HepG2 (cell line): ENCODE measurements around the gene SLC44A4. TPM values are rescaled to one million over a fixed set of nuclear protein-coding genes. Genes with fewer than 3 reads are reported as not detected.

Experiments
- AGO2 ChIP-seq: fragments of 200-400 bp; formaldehyde crosslinking; optimal IDR thresholded peaks from 2 replicates; pipeline ENCODE3; 2017; ENCODE audit warnings: mild to moderate bottlenecking, low read depth, low read length, moderate library complexity
- AKAP8 ChIP-seq: sonication (generic); formaldehyde crosslinking; IDR thresholded peaks from 2 replicates; pipeline ENCODE4 v1.5.1; 2020; ENCODE audit warnings: mild to moderate bottlenecking, missing genetic modification reagents
- GRHL1 ChIP-seq: sonication (generic); formaldehyde crosslinking; conservative IDR thresholded peaks from 2 replicates; pipeline ENCODE4 v1.8.0; 2022; ENCODE audit warnings: missing genetic modification reagents
- KAT7 ChIP-seq: IDR thresholded peaks from 2 replicates; pipeline ENCODE4 v1.6.1; 2018; ENCODE audit warnings: borderline replicate concordance, missing compliant biosample characterization
- KLF11 ChIP-seq: IDR thresholded peaks from 2 replicates; pipeline ENCODE4 v1.6.1; 2016; ENCODE audit warnings: missing compliant biosample characterization
- KLF6 ChIP-seq: IDR thresholded peaks from 2 replicates; pipeline ENCODE4 v1.8.0; 2016; ENCODE audit warnings: missing biosample characterization, missing genetic modification reagents
- MEF2D ChIP-seq: sonication (generic); formaldehyde crosslinking; IDR thresholded peaks from 2 replicates; pipeline ENCODE4 v1.5.1; 2020; ENCODE audit warnings: mild to moderate bottlenecking, missing genetic modification reagents
- MIER3 ChIP-seq: IDR thresholded peaks from 2 replicates; pipeline ENCODE4 v1.6.1; 2016; ENCODE audit warnings: missing compliant biosample characterization, borderline replicate concordance
- PRMT3 ChIP-seq: sonication (generic); formaldehyde crosslinking; IDR thresholded peaks from 2 replicates; pipeline ENCODE4 v1.8.1; 2022; ENCODE audit warnings: low read depth, mild to moderate bottlenecking, moderate library complexity, missing genetic modification reagents, borderline replicate concordance
- RNF2 ChIP-seq: fragments of 450-650 bp; conservative IDR thresholded peaks from 2 replicates; pipeline ENCODE4 v1.6.1; 2016; ENCODE audit warnings: low read depth
- SIN3A ChIP-seq: IDR thresholded peaks from 2 replicates; pipeline ENCODE4 v1.6.1; 2011; ENCODE audit warnings: low read depth, mild to moderate bottlenecking, control low read depth, low read length, borderline replicate concordance
- SIX4 ChIP-seq: sonication (generic); formaldehyde crosslinking; IDR thresholded peaks from 2 replicates; pipeline ENCODE4 v1.4.0; 2020; ENCODE audit warnings: missing genetic modification reagents
- STAG1 ChIP-seq: sonication (generic); formaldehyde crosslinking; IDR thresholded peaks from 2 replicates; pipeline ENCODE4 v1.4.0; 2020; ENCODE audit warnings: missing genetic modification reagents
- TRIM22 ChIP-seq: fragments of 450-650 bp; IDR thresholded peaks from 2 replicates; pipeline ENCODE4 v1.6.1; 2017
- ZNF280B ChIP-seq: sonication (generic); formaldehyde crosslinking; IDR thresholded peaks from 2 replicates; pipeline ENCODE4 v1.5.0; 2020; ENCODE audit warnings: missing genetic modification reagents, mild to moderate bottlenecking, borderline replicate concordance
- ZNF333 ChIP-seq: sonication (generic); formaldehyde crosslinking; IDR thresholded peaks from 2 replicates; pipeline ENCODE4 v1.4.0; 2020; ENCODE audit warnings: mild to moderate bottlenecking, missing genetic modification reagents, borderline replicate concordance
- ZNF530 ChIP-seq: sonication (generic); formaldehyde crosslinking; IDR thresholded peaks from 2 replicates; pipeline ENCODE4 v1.5.0; 2020; ENCODE audit warnings: low read depth, mild to moderate bottlenecking, missing genetic modification reagents
- ZNF546 ChIP-seq: sonication (generic); formaldehyde crosslinking; conservative IDR thresholded peaks from 2 replicates; pipeline ENCODE4 v1.8.1; 2023; ENCODE audit warnings: mild to moderate bottlenecking, missing genetic modification reagents
- ZNF790 ChIP-seq: sonication (generic); formaldehyde crosslinking; IDR thresholded peaks from 2 replicates; pipeline ENCODE4 v1.8.0; 2022; ENCODE audit warnings: missing genetic modification reagents, mild to moderate bottlenecking, borderline replicate concordance
- polyA plus RNA-seq, 8 experiments: library from polyadenylated mRNA; depleted of rRNA in 3 of 8; stranded (reverse) in 7 of 8; unstranded in 1 of 8; fragments of >200 nt; fragmentation: Illumina TruSeq in 4 of 8; extraction: Trizol in 4 of 8; gene quantifications; 2 replicates each; pipeline versions ENCODE4 v1.2.1 to v1.2.3, GENCODE V29; 2011 to 2016; ENCODE audit warnings: low read depth in 4 of 8, missing spikeins in 1 of 8, mixed read lengths in 1 of 8; ENCODE audit not compliant: insufficient read depth in 1 of 8
- total RNA-seq, 5 experiments: library from RNA; depleted of rRNA; stranded (reverse); fragments of >200 nt; fragmentation: Illumina TruSeq; extraction: Trizol; gene quantifications; 2 replicates each; pipeline ENCODE4 v1.2.3, GENCODE V29; 2016; ENCODE audit warnings: low read depth in 1 of 5
- TF ChIP-seq, protein P1 (sequence below): sonication (generic); formaldehyde crosslinking; IDR thresholded peaks from 2 replicates; pipeline ENCODE4 v1.4.0; 2020; ENCODE audit warnings: missing genetic modification reagents, mild to moderate bottlenecking, borderline replicate concordance
- TF ChIP-seq, protein P2 (sequence below): sonication (generic); formaldehyde crosslinking; IDR thresholded peaks from 2 replicates; pipeline ENCODE4 v1.4.0; 2020; ENCODE audit warnings: missing genetic modification reagents

The SLC44A4 gene
- total and polyA plus RNA-seq, 2 of the 13 experiments (the other 11 are each of a cell fraction or from before 2014, with no cell fraction given), result 3.5 to 5.9 TPM

GRCh38 chr6:31827286-31828079 lies 51.3 kb downstream of the SLC44A4 start, which contains the start of gene HSPA1B (continued):
- TF ChIP-seq, protein P1, sequence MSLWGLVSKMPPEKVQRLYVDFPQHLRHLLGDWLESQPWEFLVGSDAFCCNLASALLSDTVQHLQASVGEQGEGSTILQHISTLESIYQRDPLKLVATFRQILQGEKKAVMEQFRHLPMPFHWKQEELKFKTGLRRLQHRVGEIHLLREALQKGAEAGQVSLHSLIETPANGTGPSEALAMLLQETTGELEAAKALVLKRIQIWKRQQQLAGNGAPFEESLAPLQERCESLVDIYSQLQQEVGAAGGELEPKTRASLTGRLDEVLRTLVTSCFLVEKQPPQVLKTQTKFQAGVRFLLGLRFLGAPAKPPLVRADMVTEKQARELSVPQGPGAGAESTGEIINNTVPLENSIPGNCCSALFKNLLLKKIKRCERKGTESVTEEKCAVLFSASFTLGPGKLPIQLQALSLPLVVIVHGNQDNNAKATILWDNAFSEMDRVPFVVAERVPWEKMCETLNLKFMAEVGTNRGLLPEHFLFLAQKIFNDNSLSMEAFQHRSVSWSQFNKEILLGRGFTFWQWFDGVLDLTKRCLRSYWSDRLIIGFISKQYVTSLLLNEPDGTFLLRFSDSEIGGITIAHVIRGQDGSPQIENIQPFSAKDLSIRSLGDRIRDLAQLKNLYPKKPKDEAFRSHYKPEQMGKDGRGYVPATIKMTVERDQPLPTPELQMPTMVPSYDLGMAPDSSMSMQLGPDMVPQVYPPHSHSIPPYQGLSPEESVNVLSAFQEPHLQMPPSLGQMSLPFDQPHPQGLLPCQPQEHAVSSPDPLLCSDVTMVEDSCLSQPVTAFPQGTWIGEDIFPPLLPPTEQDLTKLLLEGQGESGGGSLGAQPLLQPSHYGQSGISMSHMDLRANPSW (CRISPR knock-in tag), result peak; percentile 51; the same call in 1 of the 2 replicates
- TF ChIP-seq ZNF333 (CRISPR knock-in tag), result 0 out of 2 replicates have a peak, but pooled peaks have one; percentile 57
- peak; percentile 85 for TF ChIP-seq KLF6 (CRISPR knock-in tag)
- peak; percentile 89 for TF ChIP-seq AGO2
- TF ChIP-seq GRHL1 (CRISPR knock-in tag), result no peak
- TF ChIP-seq AKAP8 (CRISPR knock-in tag), result no peak
- TF ChIP-seq ZNF546 (CRISPR knock-in tag), result no peak; the same call in 1 of the 2 replicates
- TF ChIP-seq, protein P2, sequence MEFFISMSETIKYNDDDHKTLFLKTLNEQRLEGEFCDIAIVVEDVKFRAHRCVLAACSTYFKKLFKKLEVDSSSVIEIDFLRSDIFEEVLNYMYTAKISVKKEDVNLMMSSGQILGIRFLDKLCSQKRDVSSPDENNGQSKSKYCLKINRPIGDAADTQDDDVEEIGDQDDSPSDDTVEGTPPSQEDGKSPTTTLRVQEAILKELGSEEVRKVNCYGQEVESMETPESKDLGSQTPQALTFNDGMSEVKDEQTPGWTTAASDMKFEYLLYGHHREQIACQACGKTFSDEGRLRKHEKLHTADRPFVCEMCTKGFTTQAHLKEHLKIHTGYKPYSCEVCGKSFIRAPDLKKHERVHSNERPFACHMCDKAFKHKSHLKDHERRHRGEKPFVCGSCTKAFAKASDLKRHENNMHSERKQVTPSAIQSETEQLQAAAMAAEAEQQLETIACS (CRISPR knock-in tag), result no peak
- TF ChIP-seq PRMT3 (CRISPR knock-in tag), result 0 out of 2 replicates have a peak, but pooled peaks have one; percentile 20
- peak; percentile 46 for TF ChIP-seq STAG1 (CRISPR knock-in tag)
- no peak for TF ChIP-seq ZNF530 (CRISPR knock-in tag)
- TF ChIP-seq ZNF280B (CRISPR knock-in tag), result peak; percentile 97
- peak; percentile 88 for TF ChIP-seq MEF2D (CRISPR knock-in tag)
- peak; percentile 97 for TF ChIP-seq SIN3A
- TF ChIP-seq KLF11 (CRISPR knock-in tag), result peak; percentile 87; the same call in 1 of the 2 replicates
- TF ChIP-seq ZNF790, result peak; percentile 71; the same call in 1 of the 2 replicates
- TF ChIP-seq RNF2, result peak; percentile 15; the same call in 1 of the 2 replicates
- no peak for TF ChIP-seq KAT7 (CRISPR knock-in tag)
- TF ChIP-seq SIX4 (CRISPR knock-in tag), result peak; percentile 68; the same call in 1 of the 2 replicates
- no peak for TF ChIP-seq TRIM22
- TF ChIP-seq MIER3 (CRISPR knock-in tag), result peak; percentile 51; the same call in 1 of the 2 replicates
